Naive B cell (primary cell): Measurements from ENCODE around the gene OR6J1. TPM values are rescaled to one million over a fixed set of nuclear protein-coding genes. Genes with fewer than 3 reads are reported as not detected.
A peak's percentile ranks its signal among the peaks of the same experiment; 100 is the strongest.
"Not testable (repeated sequence)": the region's sequence is repeated elsewhere in the genome, so short reads cannot be mapped to it uniquely, and the experiment has no call there.

Source experiments
- ATAC-seq, 2 donors: fragments of 150-1000 bp; cut with Tn5 transposase; 2 replicates each; pipeline ENCODE4 v1.10.0; 2021; ENCODE audit warnings: low read depth in 2 of 2, mild to moderate bottlenecking in 2 of 2, moderate library complexity in 2 of 2
- DNase-seq: peaks from one replicate; pipeline ENCODE4 v3.0.0; 2022
- H3K27ac Mint-ChIP-seq, 6 donors: one replicate each; pipeline ENCODE4 v1.8.0; 2020 to 2022; ENCODE audit warnings: mild to moderate bottlenecking in 6 of 6, mixed read lengths in 6 of 6, moderate library complexity in 5 of 6, inconsistent platforms in 2 of 6
- H3K27me3 Mint-ChIP-seq, 3 donors: one replicate each; pipeline ENCODE4 v1.8.0; 2021 to 2022; ENCODE audit warnings: mixed read lengths in 3 of 3, mild to moderate bottlenecking in 1 of 3
- H3K36me3 Mint-ChIP-seq, 2 donors: one replicate each; pipeline ENCODE4 v1.8.0; 2020 to 2022; ENCODE audit warnings: mixed read lengths in 2 of 2, inconsistent platforms in 1 of 2, mild to moderate bottlenecking in 1 of 2
- H3K4me1 Mint-ChIP-seq, 3 donors: one replicate each; pipeline ENCODE4 v1.8.0; 2020 to 2022; ENCODE audit warnings: mixed read lengths in 3 of 3, inconsistent platforms in 1 of 3, mild to moderate bottlenecking in 1 of 3, moderate library complexity in 1 of 3
- H3K4me3 Mint-ChIP-seq, 8 donors: one replicate each; pipeline ENCODE4 v1.8.0; 2020 to 2022; ENCODE audit warnings: mild to moderate bottlenecking in 8 of 8, mixed read lengths in 8 of 8, moderate library complexity in 8 of 8, inconsistent platforms in 2 of 8
- H3K9me3 Mint-ChIP-seq, 7 donors: one replicate each; pipeline ENCODE4 v1.8.0; 2020 to 2022; ENCODE audit warnings: mixed read lengths in 7 of 7, mild to moderate bottlenecking in 5 of 7, inconsistent platforms in 2 of 7, moderate library complexity in 1 of 7
- polyA plus RNA-seq, 6 donors: library from polyadenylated mRNA; unstranded; fragments of 300-500 nt; fragmentation: Illumina TruSeq; gene quantifications; one replicate each; pipeline ENCODE4 v1.2.3, GENCODE V29; 2021; ENCODE audit warnings: low read depth in 6 of 6

The OR6J1 gene
- polyA plus RNA-seq, 6 donors from 2014 or later = not detected

GRCh38 chr14:22597265-22597664 lies 46.9 kb downstream of the OR6J1 start:
- ATAC-seq = no peak
- Mint-ChIP-seq H3K27me3 (peaks cover 0 to 5% (median 0%) of the 10 kb centered on the region in 3 donors), H3K9me3 (no peaks in the 10 kb centered on the region), H3K27ac (peak overlapping the region in 3 of 6 donors; percentile 22 to 90 (median 84)), H3K4me1 (peaks cover 16 to 30% (median 27%) of the 10 kb centered on the region in 3 donors), H3K4me3 (peak overlapping the region; percentile 95 to 99 (median 96)), H3K36me3 (peaks cover 0 to 8% of the 10 kb centered on the region in 2 donors)
- no peak for DNase-seq

GRCh38 chr14:22596354-22596879 lies 47.7 kb downstream of the OR6J1 start:
- Mint-ChIP-seq H3K4me1 (peaks cover 16 to 30% (median 21%) of the 10 kb centered on the region in 3 donors), H3K4me3 (peak overlapping the region in 4 of 8 donors; percentile 21 to 95 (median 52)), H3K27ac (no peak overlapping the region), H3K36me3 (no peaks in the 10 kb centered on the region), H3K27me3 (peaks cover 0 to 5% (median 0%) of the 10 kb centered on the region in 3 donors), H3K9me3 (no peaks in the 10 kb centered on the region)
- no peak for DNase-seq
- no peak for ATAC-seq

GRCh38 chr14:22594156-22594716 lies 49.9 kb downstream of the OR6J1 start:
- H3K27me3 Mint-ChIP-seq = peaks cover 0 to 5% (median 0%) of the 10 kb centered on the region in 3 donors
- no peaks in the 10 kb centered on the region for H3K36me3 Mint-ChIP-seq
- H3K4me3 Mint-ChIP-seq = peak overlapping the region in 1 of 8 donors; percentile 37
- H3K9me3 Mint-ChIP-seq = no peaks in the 10 kb centered on the region
- ATAC-seq (no peak), DNase-seq (no peak)
- peak overlapping the region in 1 of 6 donors; percentile 29 for H3K27ac Mint-ChIP-seq
- peaks cover 19 to 33% (median 23%) of the 10 kb centered on the region in 3 donors for H3K4me1 Mint-ChIP-seq

- Mint-ChIP-seq H3K4me1 (peaks cover 13 to 30% (median 22%) of the 10 kb centered on the region in 3 donors), H3K27me3 (peaks cover 0 to 3% (median 0%) of the 10 kb centered on the region in 3 donors), H3K4me3 (peak overlapping the region in 1 of 8 donors; percentile 29), H3K9me3 (no peaks in the 10 kb centered on the region), H3K27ac (no peak overlapping the region), H3K36me3 (no peaks in the 10 kb centered on the region)
- ATAC-seq (no peak), DNase-seq (no peak)
Observed at GRCh38 chr14:22593601-22594000, 50.6 kb downstream of the OR6J1 start.

GRCh38 chr14:22593189-22593588 lies 51.0 kb downstream of the OR6J1 start:
- ATAC-seq (no peak), DNase-seq (no peak)
- Mint-ChIP-seq H3K4me3 (peak overlapping the region in 1 of 8 donors; percentile 5), H3K4me1 (peaks cover 13 to 30% (median 20%) of the 10 kb centered on the region in 3 donors), H3K9me3 (no peaks in the 10 kb centered on the region), H3K27me3 (no peaks in the 10 kb centered on the region), H3K27ac (peak overlapping the region in 1 of 6 donors; percentile 48), H3K36me3 (no peaks in the 10 kb centered on the region)

GRCh38 chr14:22589096-22589839 lies 54.9 kb downstream of the OR6J1 start, which contains the start of gene DAD1:
TSS of gene DAD1 (minus strand) at chr14:22589224. CDS start at chr14:22589157, 67 bp downstream.
- H3K36me3 Mint-ChIP-seq = no peaks in the 10 kb centered on the region
- DNase-seq = peak; percentile 100
- H3K27ac Mint-ChIP-seq = peak within 1 kb of the TSS; percentile 98 to 100 (median 99)
- no peaks in the 10 kb centered on the region for H3K27me3 Mint-ChIP-seq
- no peaks in the 10 kb centered on the region for H3K9me3 Mint-ChIP-seq
- peak within 1 kb of the TSS; percentile 88 to 99 (median 98) for H3K4me3 Mint-ChIP-seq
- ATAC-seq = peak; percentile 89 to 91
- H3K4me1 Mint-ChIP-seq = peaks cover 36 to 60% (median 42%) of the 10 kb centered on the region in 3 donors

- no peaks in the 10 kb centered on the region for H3K27me3 Mint-ChIP-seq
- H3K9me3 Mint-ChIP-seq = no peaks in the 10 kb centered on the region
- H3K36me3 Mint-ChIP-seq = no peaks in the 10 kb centered on the region
- ATAC-seq (no peak), DNase-seq (no peak)
- peak overlapping the region; percentile 88 to 99 (median 98) for H3K4me3 Mint-ChIP-seq
- peak overlapping the region; percentile 98 to 100 (median 99) for H3K27ac Mint-ChIP-seq
- peaks cover 42 to 67% (median 48%) of the 10 kb centered on the region in 3 donors for H3K4me1 Mint-ChIP-seq
Observed at GRCh38 chr14:22588526-22589095, 55.5 kb downstream of the OR6J1 start.

GRCh38 chr14:22587677-22588422 lies 56.3 kb downstream of the OR6J1 start:
- ATAC-seq, DNase-seq, H3K36me3 Mint-ChIP-seq, H3K27me3 Mint-ChIP-seq, H3K9me3 Mint-ChIP-seq: not testable (repeated sequence)
- H3K4me3 Mint-ChIP-seq = peak overlapping the region; percentile 88 to 99 (median 98)
- H3K4me1 Mint-ChIP-seq = peaks cover 49 to 74% (median 56%) of the 10 kb centered on the region in 3 donors
- peak overlapping the region; percentile 98 to 100 (median 99) for H3K27ac Mint-ChIP-seq

- Mint-ChIP-seq H3K36me3 (no peaks in the 10 kb centered on the region), H3K27ac (peak overlapping the region; percentile 20 to 80 (median 53))
Observed at GRCh38 chr14:22587247-22587646, 56.9 kb downstream of the OR6J1 start.

GRCh38 chr14:22583994-22584393 lies 60.2 kb downstream of the OR6J1 start:
- H3K27ac Mint-ChIP-seq = peak overlapping the region in 4 of 6 donors; percentile 1 to 63 (median 14)
- H3K4me1 Mint-ChIP-seq = peaks cover 52 to 66% (median 55%) of the 10 kb centered on the region in 3 donors
- peaks cover 0 to 4% of the 10 kb centered on the region in 2 donors for H3K36me3 Mint-ChIP-seq
- ATAC-seq (no peak), DNase-seq (no peak)
- no peaks in the 10 kb centered on the region for H3K9me3 Mint-ChIP-seq
- no peaks in the 10 kb centered on the region for H3K27me3 Mint-ChIP-seq
- H3K4me3 Mint-ChIP-seq = peak overlapping the region in 1 of 8 donors; percentile 78

More at GRCh38 chr14:22587247-22587646, 56.9 kb downstream of the OR6J1 start:
- Mint-ChIP-seq H3K4me3 (peak overlapping the region in 4 of 8 donors; percentile 4 to 99 (median 71)), H3K9me3 (no peaks in the 10 kb centered on the region), H3K27me3 (no peaks in the 10 kb centered on the region), H3K4me1 (peaks cover 50 to 74% (median 59%) of the 10 kb centered on the region in 3 donors)
- DNase-seq (no peak), ATAC-seq (no peak)
